Measurements from ENCODE around the gene C9orf153.
"Not testable (repeated sequence)": the region's sequence is repeated elsewhere in the genome, so short reads cannot be mapped to it uniquely, and the experiment has no call there.

The C9orf153 gene

GRCh38 chr9:86207193-86207592 is 52.3 kb downstream of the C9orf153 start:
- DNase-seq (ENCODE audit: insufficient read length, low spot score) = no peak
- FAIRE-seq = no peak
- TF ChIP-seq POLR2AphosphoS5 (IDR thresholded peaks at IDR 0.05; ENCODE audit: low read depth, low read length) (no peak), POLR2A (IDR thresholded peaks at IDR 0.05; ENCODE audit: low read depth, low read length) (no peak), SPI1 (IDR thresholded peaks at IDR 0.05; ENCODE audit: low read depth, low read length) (no peak), POU2F2 (IDR thresholded peaks at IDR 0.05; ENCODE audit: low read depth, low read length) (no peak), PAX5 (IDR thresholded peaks at IDR 0.05; ENCODE audit: insufficient read depth, low read length, severe bottlenecking) (no peak), TAF1 (IDR thresholded peaks at IDR 0.05; ENCODE audit: low read depth, low read length) (no peak)

- peak; percentile 96 for FAIRE-seq
- TF ChIP-seq POU2F2 (IDR thresholded peaks at IDR 0.05; ENCODE audit: low read depth, low read length) (no peak), TAF1 (IDR thresholded peaks at IDR 0.05; ENCODE audit: low read depth, low read length) (no peak), POLR2AphosphoS5 (IDR thresholded peaks at IDR 0.05; ENCODE audit: low read depth, low read length) (no peak), PAX5 (IDR thresholded peaks at IDR 0.05; ENCODE audit: insufficient read depth, low read length, severe bottlenecking) (no peak), POLR2A (IDR thresholded peaks at IDR 0.05; ENCODE audit: low read depth, low read length) (no peak), SPI1 (IDR thresholded peaks at IDR 0.05; ENCODE audit: low read depth, low read length) (no peak)
- DNase-seq (ENCODE audit: insufficient read length, low spot score) = peak; percentile 13
These were observed 57.0 kb downstream of the C9orf153 start for GRCh38 chr9:86202338-86202882.

GRCh38 chr9:86201474-86202337 is 57.8 kb downstream of the C9orf153 start:
- TF ChIP-seq POU2F2 (IDR thresholded peaks at IDR 0.05; ENCODE audit: low read depth, low read length) = no peak
- no peak for TF ChIP-seq POLR2AphosphoS5 (IDR thresholded peaks at IDR 0.05; ENCODE audit: low read depth, low read length)
- TF ChIP-seq TAF1 (IDR thresholded peaks at IDR 0.05; ENCODE audit: low read depth, low read length) = no peak
- TF ChIP-seq PAX5 (IDR thresholded peaks at IDR 0.05; ENCODE audit: insufficient read depth, low read length, severe bottlenecking) = no peak
- TF ChIP-seq POLR2A (IDR thresholded peaks at IDR 0.05; ENCODE audit: low read depth, low read length) = no peak
- no peak for TF ChIP-seq SPI1 (IDR thresholded peaks at IDR 0.05; ENCODE audit: low read depth, low read length)
- FAIRE-seq (peak; percentile 35), DNase-seq (ENCODE audit: insufficient read length, low spot score) (no peak)

GRCh38 chr9:86200599-86201162 is 58.8 kb downstream of the C9orf153 start:
- DNase-seq (ENCODE audit: insufficient read length, low spot score) (no peak), FAIRE-seq (no peak)
- TF ChIP-seq POLR2AphosphoS5 (IDR thresholded peaks at IDR 0.05; ENCODE audit: low read depth, low read length) (no peak), POU2F2 (IDR thresholded peaks at IDR 0.05; ENCODE audit: low read depth, low read length) (no peak), TAF1 (IDR thresholded peaks at IDR 0.05; ENCODE audit: low read depth, low read length) (no peak), SPI1 (IDR thresholded peaks at IDR 0.05; ENCODE audit: low read depth, low read length) (peak; percentile 48), PAX5 (IDR thresholded peaks at IDR 0.05; ENCODE audit: insufficient read depth, low read length, severe bottlenecking) (no peak), POLR2A (IDR thresholded peaks at IDR 0.05; ENCODE audit: low read depth, low read length) (no peak)

GRCh38 chr9:86193088-86193487 is 66.4 kb downstream of the C9orf153 start:
- DNase-seq (ENCODE audit: insufficient read length, low spot score) (no peak), FAIRE-seq (no peak)
- no peak for TF ChIP-seq POU2F2 (IDR thresholded peaks at IDR 0.05; ENCODE audit: low read depth, low read length)
- no peak for TF ChIP-seq POLR2A (IDR thresholded peaks at IDR 0.05; ENCODE audit: low read depth, low read length)
- TF ChIP-seq TAF1 (IDR thresholded peaks at IDR 0.05; ENCODE audit: low read depth, low read length) = no peak
- no peak for TF ChIP-seq PAX5 (IDR thresholded peaks at IDR 0.05; ENCODE audit: insufficient read depth, low read length, severe bottlenecking)
- no peak for TF ChIP-seq POLR2AphosphoS5 (IDR thresholded peaks at IDR 0.05; ENCODE audit: low read depth, low read length)
- TF ChIP-seq SPI1 (IDR thresholded peaks at IDR 0.05; ENCODE audit: low read depth, low read length) = no peak

- not testable (repeated sequence) for DNase-seq (ENCODE audit: insufficient read length, low spot score); FAIRE-seq
These were observed 68.8 kb downstream of the C9orf153 start for GRCh38 chr9:86190700-86191099.

GRCh38 chr9:86187121-86187520 is 72.3 kb downstream of the C9orf153 start:
- FAIRE-seq = no peak
- TF ChIP-seq POLR2A (IDR thresholded peaks at IDR 0.05; ENCODE audit: low read depth, low read length) (no peak), POLR2AphosphoS5 (IDR thresholded peaks at IDR 0.05; ENCODE audit: low read depth, low read length) (no peak), TAF1 (IDR thresholded peaks at IDR 0.05; ENCODE audit: low read depth, low read length) (no peak), POU2F2 (IDR thresholded peaks at IDR 0.05; ENCODE audit: low read depth, low read length) (no peak), SPI1 (IDR thresholded peaks at IDR 0.05; ENCODE audit: low read depth, low read length) (no peak), PAX5 (IDR thresholded peaks at IDR 0.05; ENCODE audit: insufficient read depth, low read length, severe bottlenecking) (no peak)
- no peak for DNase-seq (ENCODE audit: insufficient read length, low spot score)

- FAIRE-seq = no peak
- TF ChIP-seq POLR2A (IDR thresholded peaks at IDR 0.05; ENCODE audit: low read depth, low read length) = no peak
- no peak for TF ChIP-seq POU2F2 (IDR thresholded peaks at IDR 0.05; ENCODE audit: low read depth, low read length)
- no peak for TF ChIP-seq POLR2AphosphoS5 (IDR thresholded peaks at IDR 0.05; ENCODE audit: low read depth, low read length)
- no peak for TF ChIP-seq TAF1 (IDR thresholded peaks at IDR 0.05; ENCODE audit: low read depth, low read length)
- no peak for TF ChIP-seq PAX5 (IDR thresholded peaks at IDR 0.05; ENCODE audit: insufficient read depth, low read length, severe bottlenecking)
- TF ChIP-seq SPI1 (IDR thresholded peaks at IDR 0.05; ENCODE audit: low read depth, low read length) = no peak
These were observed 72.8 kb downstream of the C9orf153 start for GRCh38 chr9:86186696-86187095.

GRCh38 chr9:86185872-86186271 is 73.6 kb downstream of the C9orf153 start:
- FAIRE-seq (no peak), DNase-seq (ENCODE audit: insufficient read length, low spot score) (no peak)

More at GRCh38 chr9:86186696-86187095, 72.8 kb downstream of the C9orf153 start:
- DNase-seq (ENCODE audit: insufficient read length, low spot score) = no peak

More at GRCh38 chr9:86185872-86186271, 73.6 kb downstream of the C9orf153 start:
- no peak for TF ChIP-seq POLR2A (IDR thresholded peaks at IDR 0.05; ENCODE audit: low read depth, low read length)
- TF ChIP-seq PAX5 (IDR thresholded peaks at IDR 0.05; ENCODE audit: insufficient read depth, low read length, severe bottlenecking) = no peak
- no peak for TF ChIP-seq TAF1 (IDR thresholded peaks at IDR 0.05; ENCODE audit: low read depth, low read length)
- no peak for TF ChIP-seq POU2F2 (IDR thresholded peaks at IDR 0.05; ENCODE audit: low read depth, low read length)
- no peak for TF ChIP-seq POLR2AphosphoS5 (IDR thresholded peaks at IDR 0.05; ENCODE audit: low read depth, low read length)
- no peak for TF ChIP-seq SPI1 (IDR thresholded peaks at IDR 0.05; ENCODE audit: low read depth, low read length)

All from GM12891 (cell line).